ENCODE results near the gene DCDC1.

Gene DCDC1

GRCh38 chr11:30938810-30939209, 430.7 kb downstream of the DCDC1 start:
- TF ChIP-seq POLR2A (IDR thresholded peaks at IDR 0.05; ENCODE audit: extremely low read depth, insufficient read length): no peak
- TF ChIP-seq MAX (IDR thresholded peaks at IDR 0.05; ENCODE audit: low read depth, low read length): no peak
- TF ChIP-seq CTCF (IDR thresholded peaks at IDR 0.05; ENCODE audit: low read depth, low read length): no peak
- no peak for TF ChIP-seq MYC (IDR thresholded peaks at IDR 0.05; ENCODE audit: low read depth, low read length)
- H3K4me3 ChIP-seq (ENCODE audit: low read depth, low read length): no peak overlapping the region
- no peak for DNase-seq (ENCODE audit: low read depth)

- TF ChIP-seq MYC (IDR thresholded peaks at IDR 0.05; ENCODE audit: low read depth, low read length): no peak
- TF ChIP-seq MAX (IDR thresholded peaks at IDR 0.05; ENCODE audit: low read depth, low read length): no peak
- TF ChIP-seq CTCF (IDR thresholded peaks at IDR 0.05; ENCODE audit: low read depth, low read length): no peak
- TF ChIP-seq POLR2A (IDR thresholded peaks at IDR 0.05; ENCODE audit: extremely low read depth, insufficient read length): no peak
- no peak for DNase-seq (ENCODE audit: low read depth)
- H3K4me3 ChIP-seq (ENCODE audit: low read depth, low read length): no peak overlapping the region
These were observed 431.4 kb downstream of the DCDC1 start for GRCh38 chr11:30938171-30938570.

GRCh38 chr11:30936491-30936890, 433.0 kb downstream of the DCDC1 start:
- no peak for DNase-seq (ENCODE audit: low read depth)
- TF ChIP-seq MYC (IDR thresholded peaks at IDR 0.05; ENCODE audit: low read depth, low read length): no peak
- TF ChIP-seq POLR2A (IDR thresholded peaks at IDR 0.05; ENCODE audit: extremely low read depth, insufficient read length): no peak
- TF ChIP-seq CTCF (IDR thresholded peaks at IDR 0.05; ENCODE audit: low read depth, low read length): no peak
- no peak for TF ChIP-seq MAX (IDR thresholded peaks at IDR 0.05; ENCODE audit: low read depth, low read length)
- H3K4me3 ChIP-seq (ENCODE audit: low read depth, low read length): no peak overlapping the region

GRCh38 chr11:30935861-30936260, 433.7 kb downstream of the DCDC1 start:
- DNase-seq (ENCODE audit: low read depth): no peak
- H3K4me3 ChIP-seq (ENCODE audit: low read depth, low read length): no peak overlapping the region
- TF ChIP-seq MAX (IDR thresholded peaks at IDR 0.05; ENCODE audit: low read depth, low read length) (no peak), POLR2A (IDR thresholded peaks at IDR 0.05; ENCODE audit: extremely low read depth, insufficient read length) (no peak), CTCF (IDR thresholded peaks at IDR 0.05; ENCODE audit: low read depth, low read length) (no peak), MYC (IDR thresholded peaks at IDR 0.05; ENCODE audit: low read depth, low read length) (no peak)

- TF ChIP-seq MAX (IDR thresholded peaks at IDR 0.05; ENCODE audit: low read depth, low read length): no peak
- no peak for TF ChIP-seq POLR2A (IDR thresholded peaks at IDR 0.05; ENCODE audit: extremely low read depth, insufficient read length)
- no peak for TF ChIP-seq MYC (IDR thresholded peaks at IDR 0.05; ENCODE audit: low read depth, low read length)
- no peak for TF ChIP-seq CTCF (IDR thresholded peaks at IDR 0.05; ENCODE audit: low read depth, low read length)
These were observed 443.4 kb downstream of the DCDC1 start for GRCh38 chr11:30926130-30926529.

GRCh38 chr11:30921811-30922210, 447.7 kb downstream of the DCDC1 start:
- no peak overlapping the region for H3K4me3 ChIP-seq (ENCODE audit: low read depth, low read length)
- TF ChIP-seq MAX (IDR thresholded peaks at IDR 0.05; ENCODE audit: low read depth, low read length): no peak
- no peak for TF ChIP-seq MYC (IDR thresholded peaks at IDR 0.05; ENCODE audit: low read depth, low read length)
- TF ChIP-seq POLR2A (IDR thresholded peaks at IDR 0.05; ENCODE audit: extremely low read depth, insufficient read length): no peak
- no peak for TF ChIP-seq CTCF (IDR thresholded peaks at IDR 0.05; ENCODE audit: low read depth, low read length)
- no peak for DNase-seq (ENCODE audit: low read depth)

More at GRCh38 chr11:30926130-30926529, 443.4 kb downstream of the DCDC1 start:
- no peak overlapping the region for H3K4me3 ChIP-seq (ENCODE audit: low read depth, low read length)
- DNase-seq (ENCODE audit: low read depth): no peak
